ENCODE results near the gene CST3.
"Not testable (repeated sequence)": the region's sequence is repeated elsewhere in the genome, so short reads cannot be mapped to it uniquely, and the experiment has no call there.

The CST3 gene

GRCh38 chr20:23631226-23631822 is 6.4 kb downstream of the CST3 start:
- DNase-seq: no peak
- intact Hi-C loops (cut with DNase I): no loop called here

GRCh38 chr20:23630392-23630849 is 7.3 kb downstream of the CST3 start:
- intact Hi-C loops (cut with DNase I): no loop called here
- no peak for DNase-seq

GRCh38 chr20:23629542-23630391 is 8.0 kb downstream of the CST3 start:
- intact Hi-C loops (cut with DNase I): no loop called here
- no peak for DNase-seq

- intact Hi-C loops (cut with DNase I): no loop called here
- DNase-seq: no peak
Observed at GRCh38 chr20:23629017-23629541, 8.7 kb downstream of the CST3 start.

GRCh38 chr20:23628402-23629016 is 9.2 kb downstream of the CST3 start:
- intact Hi-C loops (cut with DNase I): no loop called here
- DNase-seq: no peak

- no peak for DNase-seq
- intact Hi-C loops (cut with DNase I): no loop called here
Observed at GRCh38 chr20:23627501-23627900, 10.3 kb downstream of the CST3 start.

GRCh38 chr20:23626040-23626620 is 11.6 kb downstream of the CST3 start:
- no peak for DNase-seq
- intact Hi-C loops (cut with DNase I): no loop called here

- no peak for DNase-seq
Observed at GRCh38 chr20:23625236-23625964, 12.4 kb downstream of the CST3 start.

GRCh38 chr20:23624324-23624691 is 13.4 kb downstream of the CST3 start:
- intact Hi-C loops (cut with DNase I): no loop called here
- no peak for DNase-seq

More at GRCh38 chr20:23625236-23625964, 12.4 kb downstream of the CST3 start:
- intact Hi-C loops (cut with DNase I): no loop called here

- intact Hi-C loops (cut with DNase I): no loop called here
- no peak for DNase-seq
Observed at GRCh38 chr20:23623666-23624323, 14.0 kb downstream of the CST3 start.

GRCh38 chr20:23622839-23623343 is 14.9 kb downstream of the CST3 start:
- intact Hi-C loops (cut with DNase I): no loop called here
- DNase-seq: peak in 1 of 10 donors; percentile 84

GRCh38 chr20:23622401-23622800 is 15.4 kb downstream of the CST3 start:
- DNase-seq; intact Hi-C loops (cut with DNase I): not testable (repeated sequence)

GRCh38 chr20:23620670-23621386 is 16.9 kb downstream of the CST3 start:
- intact Hi-C loops (cut with DNase I): not testable (repeated sequence)
- DNase-seq: peak in 1 of 10 donors; percentile 63

- intact Hi-C loops (cut with DNase I): no loop called here
Observed at GRCh38 chr20:23614163-23614562, 23.6 kb downstream of the CST3 start.

GRCh38 chr20:23613676-23614075 is 24.1 kb downstream of the CST3 start:
- intact Hi-C loops (cut with DNase I): no loop called here
- DNase-seq: no peak

More at GRCh38 chr20:23614163-23614562, 23.6 kb downstream of the CST3 start:
- DNase-seq: no peak

- no peak for DNase-seq
- intact Hi-C loops (cut with DNase I): no loop called here
Observed at GRCh38 chr20:23612396-23612795, 25.4 kb downstream of the CST3 start.

- DNase-seq: no peak
- intact Hi-C loops (cut with DNase I): no loop called here
Observed at GRCh38 chr20:23609486-23610109, 28.2 kb downstream of the CST3 start.

- no peak for DNase-seq
- intact Hi-C loops (cut with DNase I): no loop called here
Observed at GRCh38 chr20:23608251-23608846, 29.4 kb downstream of the CST3 start.
